IgD-negative memory B cell (primary cell): Measurements from ENCODE around the gene UTS2R. TPM values are rescaled to one million over a fixed set of nuclear protein-coding genes. Genes with fewer than 3 reads are reported as not detected.
A peak's percentile ranks its signal among the peaks of the same experiment; 100 is the strongest.
"Not testable (repeated sequence)": the region's sequence is repeated elsewhere in the genome, so short reads cannot be mapped to it uniquely, and the experiment has no call there.

Experiments used
- H3K27ac Mint-ChIP-seq, 3 donors: one replicate each; pipeline ENCODE4 v1.8.0; 2020 to 2022; ENCODE audit warnings: mild to moderate bottlenecking in 3 of 3, mixed read lengths in 3 of 3, moderate library complexity in 1 of 3
- H3K27me3 Mint-ChIP-seq: one replicate; pipeline ENCODE4 v1.8.0; 2021; ENCODE audit warnings: mixed read lengths
- H3K36me3 Mint-ChIP-seq: one replicate; pipeline ENCODE4 v1.8.0; 2020; ENCODE audit warnings: mild to moderate bottlenecking, mixed read lengths
- H3K4me1 Mint-ChIP-seq, 3 donors: one replicate each; pipeline ENCODE4 v1.8.0; 2020 to 2022; ENCODE audit warnings: mixed read lengths in 3 of 3, mild to moderate bottlenecking in 1 of 3
- H3K4me3 Mint-ChIP-seq, 4 donors: one replicate each; pipeline ENCODE4 v1.8.0; 2020 to 2022; ENCODE audit warnings: mild to moderate bottlenecking in 4 of 4, mixed read lengths in 4 of 4, moderate library complexity in 3 of 4
- H3K9me3 Mint-ChIP-seq, 3 donors: one replicate each; pipeline ENCODE4 v1.8.0; 2020 to 2021; ENCODE audit warnings: mixed read lengths in 3 of 3, mild to moderate bottlenecking in 1 of 3
- polyA plus RNA-seq: library from polyadenylated mRNA; unstranded; fragments of 300-500 nt; fragmentation: Illumina TruSeq; gene quantifications from one replicate; pipeline ENCODE4 v1.2.3, GENCODE V29; 2021

Gene UTS2R
- polyA plus RNA-seq, 1 donor from 2014 or later: not detected

DNA sequence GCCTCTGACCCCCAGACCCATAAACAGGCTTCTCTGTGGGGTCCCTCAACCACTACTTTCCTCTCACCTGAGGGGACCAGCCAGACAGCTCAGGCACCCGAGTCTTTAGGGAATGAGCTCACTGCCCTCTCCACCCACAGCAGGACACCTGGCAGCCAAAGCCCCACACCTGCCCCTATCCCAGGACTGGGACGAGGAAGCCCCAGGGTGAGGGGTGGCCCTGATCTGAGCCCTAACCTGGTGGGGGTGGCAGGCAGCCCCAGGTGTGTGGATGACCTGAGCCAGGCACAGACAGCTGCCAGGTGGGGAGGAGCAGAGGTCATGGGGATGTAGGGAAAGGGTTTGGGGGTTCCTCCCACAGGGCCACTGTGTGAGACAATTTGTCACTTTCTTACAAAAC, 14.2 kb upstream of the UTS2R start:
- Mint-ChIP-seq H3K4me1 (peaks cover 0 to 6% (median 2%) of the 10 kb centered on the region in 3 donors), H3K9me3 (no peaks in the 10 kb centered on the region), H3K27ac (no peak overlapping the region), H3K4me3 (no peak overlapping the region), H3K27me3 (peaks cover 4% of the 10 kb centered on the region), H3K36me3 (no peaks in the 10 kb centered on the region)

- peak within 1 kb of the TSS in 1 of 3 donors; percentile 7 for H3K27ac Mint-ChIP-seq
- no peaks in the 10 kb centered on the region for H3K9me3 Mint-ChIP-seq
- no peaks in the 10 kb centered on the region for H3K36me3 Mint-ChIP-seq
- no peak within 1 kb of the TSS for H3K4me3 Mint-ChIP-seq
- peaks cover 4% of the 10 kb centered on the region for H3K27me3 Mint-ChIP-seq
- peaks cover 0 to 6% (median 2%) of the 10 kb centered on the region in 3 donors for H3K4me1 Mint-ChIP-seq
Observed at GRCh38 chr17:82358465-82359350, 12.9 kb upstream of the UTS2R start, which contains the start of gene TEX19. Gene TEX19, plus strand, starts transcription at chr17:82359247. Its CDS starts 2,904 bp downstream, at chr17:82362151.

GRCh38 chr17:82359451-82360074, 12.0 kb upstream of the UTS2R start:
- H3K4me1 Mint-ChIP-seq, H3K9me3 Mint-ChIP-seq, H3K27ac Mint-ChIP-seq, H3K4me3 Mint-ChIP-seq, H3K36me3 Mint-ChIP-seq, H3K27me3 Mint-ChIP-seq: not testable (repeated sequence)

- no peaks in the 10 kb centered on the region for H3K36me3 Mint-ChIP-seq
- peaks cover 1% of the 10 kb centered on the region for H3K27me3 Mint-ChIP-seq
- no peaks in the 10 kb centered on the region for H3K9me3 Mint-ChIP-seq
- no peak overlapping the region for H3K27ac Mint-ChIP-seq
- H3K4me1 Mint-ChIP-seq: peaks cover 0 to 6% (median 0%) of the 10 kb centered on the region in 3 donors
- no peak overlapping the region for H3K4me3 Mint-ChIP-seq
Observed at GRCh38 chr17:82361885-82362633, 9.5 kb upstream of the UTS2R start.

DNA sequence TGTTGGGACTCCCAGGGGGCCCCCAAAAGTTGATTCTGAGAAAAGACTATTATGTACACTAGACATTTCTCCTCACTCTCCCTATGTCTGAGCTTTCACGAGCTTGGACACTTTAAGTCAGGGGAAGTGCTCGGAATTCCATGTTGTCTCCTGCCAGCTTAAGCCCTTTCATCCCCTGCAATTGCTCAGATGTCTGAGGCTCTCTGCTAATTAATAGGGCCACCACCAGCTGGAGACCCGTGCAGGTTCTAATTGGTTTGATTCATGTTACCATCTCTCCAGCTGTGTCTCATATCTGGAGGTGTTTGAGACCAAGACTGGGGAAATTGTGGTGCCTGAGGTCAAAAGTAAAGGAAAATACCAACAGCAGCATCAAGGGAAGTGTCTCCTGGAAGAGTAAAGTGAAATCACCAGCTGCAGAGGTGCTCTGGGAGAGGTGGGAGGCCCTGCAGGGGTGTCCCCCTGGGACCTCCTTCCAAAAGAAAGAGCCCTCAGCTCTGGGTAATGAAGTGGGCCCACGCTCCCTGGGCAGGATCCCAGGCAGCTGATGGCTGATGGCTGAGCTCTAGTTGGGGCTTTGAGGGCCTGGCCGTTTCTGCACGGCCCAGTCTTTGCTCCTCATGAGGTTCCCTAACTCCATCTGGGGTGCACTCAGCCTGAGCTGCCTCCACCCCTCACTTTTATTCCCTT, 5.8 kb upstream of the UTS2R start:
- peaks cover 0 to 13% (median 4%) of the 10 kb centered on the region in 3 donors for H3K4me1 Mint-ChIP-seq
- no peak overlapping the region for H3K27ac Mint-ChIP-seq
- H3K4me3 Mint-ChIP-seq: no peak overlapping the region
- no peaks in the 10 kb centered on the region for H3K9me3 Mint-ChIP-seq
- peaks cover 9% of the 10 kb centered on the region for H3K27me3 Mint-ChIP-seq
- no peaks in the 10 kb centered on the region for H3K36me3 Mint-ChIP-seq

GRCh38 chr17:82366749-82367148, 4.8 kb upstream of the UTS2R start:
- H3K27ac Mint-ChIP-seq: no peak overlapping the region
- H3K36me3 Mint-ChIP-seq: no peaks in the 10 kb centered on the region
- peaks cover 2 to 17% (median 6%) of the 10 kb centered on the region in 3 donors for H3K4me1 Mint-ChIP-seq
- peaks cover 12% of the 10 kb centered on the region for H3K27me3 Mint-ChIP-seq
- H3K4me3 Mint-ChIP-seq: no peak overlapping the region
- H3K9me3 Mint-ChIP-seq: no peaks in the 10 kb centered on the region

- H3K4me3 Mint-ChIP-seq: no peak overlapping the region
- no peaks in the 10 kb centered on the region for H3K36me3 Mint-ChIP-seq
- no peak overlapping the region for H3K27ac Mint-ChIP-seq
- H3K9me3 Mint-ChIP-seq: no peaks in the 10 kb centered on the region
- H3K4me1 Mint-ChIP-seq: peaks cover 4 to 18% (median 10%) of the 10 kb centered on the region in 3 donors
- peaks cover 19% of the 10 kb centered on the region for H3K27me3 Mint-ChIP-seq
Observed at GRCh38 chr17:82367724-82368524, 3.6 kb upstream of the UTS2R start.

DNA sequence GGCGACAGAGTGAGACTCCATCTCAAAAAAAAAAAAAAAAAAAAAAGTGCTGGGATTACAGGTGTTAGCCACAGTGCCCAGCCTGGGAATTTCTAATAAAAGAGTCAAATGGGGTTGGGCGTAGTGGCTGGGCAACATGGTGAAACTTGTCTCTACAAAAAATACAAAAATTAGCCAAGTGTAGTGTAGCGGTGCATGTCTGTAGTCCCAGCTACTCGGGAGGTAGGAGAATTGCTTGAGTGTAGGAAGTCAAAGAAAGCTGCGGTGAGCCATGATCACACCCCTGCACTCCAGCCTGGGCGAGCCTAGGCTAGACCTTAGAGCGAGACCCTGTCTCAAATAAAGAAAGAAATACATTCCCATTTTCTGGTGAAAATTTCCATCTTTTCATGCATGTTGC, 2.4 kb upstream of the UTS2R start:
- Mint-ChIP-seq H3K27ac (no peak overlapping the region), H3K4me1 (peaks cover 5 to 25% (median 12%) of the 10 kb centered on the region in 3 donors), H3K27me3 (peaks cover 20% of the 10 kb centered on the region), H3K36me3 (no peaks in the 10 kb centered on the region), H3K9me3 (no peaks in the 10 kb centered on the region), H3K4me3 (peak overlapping the region in 1 of 4 donors; percentile 71)

DNA sequence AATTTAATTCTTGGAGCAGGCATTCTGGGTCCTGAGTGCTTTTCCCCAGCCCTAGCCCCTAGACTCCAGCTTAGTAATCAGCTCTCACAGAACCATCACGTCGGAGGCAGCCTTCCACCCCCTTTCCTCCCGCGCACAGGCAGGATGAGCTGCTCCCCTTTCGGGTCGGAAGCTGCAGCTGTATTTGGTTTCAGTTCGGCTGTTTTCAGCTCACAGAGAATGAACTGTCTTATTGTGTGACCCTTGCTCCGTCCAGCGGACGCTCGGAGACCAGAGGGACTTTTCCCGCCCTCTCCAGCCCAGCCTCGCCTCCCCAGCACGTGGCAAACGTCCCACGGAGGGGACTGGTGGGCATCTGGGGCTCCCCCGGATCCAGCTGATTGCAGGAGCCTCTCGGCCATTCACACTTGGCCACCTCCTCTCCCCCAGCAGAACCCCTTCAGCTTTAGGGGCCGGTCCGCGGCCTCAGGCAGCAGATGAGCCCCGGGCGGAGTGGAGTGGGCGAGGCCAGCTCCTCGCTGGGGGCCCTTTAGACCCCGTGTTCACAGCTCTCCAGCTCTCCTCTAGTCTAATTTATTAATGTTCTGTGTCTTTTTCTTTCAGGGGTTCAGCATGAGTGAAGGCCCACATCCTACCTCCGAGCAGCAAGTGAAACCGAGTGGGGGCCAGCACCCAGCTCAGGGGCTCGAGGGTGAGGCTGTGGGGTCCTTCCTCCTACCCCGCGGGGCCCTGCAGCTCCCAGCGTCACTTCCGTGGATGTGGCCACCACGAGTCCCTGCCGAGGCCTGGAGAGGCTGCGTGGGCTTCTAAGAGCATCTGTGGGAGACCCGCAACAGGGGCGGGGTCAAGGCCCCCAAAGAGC, 863 bp upstream of the UTS2R start:
- Mint-ChIP-seq H3K27me3 (peaks cover 21% of the 10 kb centered on the region), H3K4me1 (peaks cover 5 to 25% (median 12%) of the 10 kb centered on the region in 3 donors), H3K36me3 (no peaks in the 10 kb centered on the region), H3K9me3 (no peaks in the 10 kb centered on the region), H3K4me3 (peak overlapping the region; percentile 73 to 89 (median 84)), H3K27ac (peak overlapping the region in 1 of 3 donors; percentile 47)

DNA sequence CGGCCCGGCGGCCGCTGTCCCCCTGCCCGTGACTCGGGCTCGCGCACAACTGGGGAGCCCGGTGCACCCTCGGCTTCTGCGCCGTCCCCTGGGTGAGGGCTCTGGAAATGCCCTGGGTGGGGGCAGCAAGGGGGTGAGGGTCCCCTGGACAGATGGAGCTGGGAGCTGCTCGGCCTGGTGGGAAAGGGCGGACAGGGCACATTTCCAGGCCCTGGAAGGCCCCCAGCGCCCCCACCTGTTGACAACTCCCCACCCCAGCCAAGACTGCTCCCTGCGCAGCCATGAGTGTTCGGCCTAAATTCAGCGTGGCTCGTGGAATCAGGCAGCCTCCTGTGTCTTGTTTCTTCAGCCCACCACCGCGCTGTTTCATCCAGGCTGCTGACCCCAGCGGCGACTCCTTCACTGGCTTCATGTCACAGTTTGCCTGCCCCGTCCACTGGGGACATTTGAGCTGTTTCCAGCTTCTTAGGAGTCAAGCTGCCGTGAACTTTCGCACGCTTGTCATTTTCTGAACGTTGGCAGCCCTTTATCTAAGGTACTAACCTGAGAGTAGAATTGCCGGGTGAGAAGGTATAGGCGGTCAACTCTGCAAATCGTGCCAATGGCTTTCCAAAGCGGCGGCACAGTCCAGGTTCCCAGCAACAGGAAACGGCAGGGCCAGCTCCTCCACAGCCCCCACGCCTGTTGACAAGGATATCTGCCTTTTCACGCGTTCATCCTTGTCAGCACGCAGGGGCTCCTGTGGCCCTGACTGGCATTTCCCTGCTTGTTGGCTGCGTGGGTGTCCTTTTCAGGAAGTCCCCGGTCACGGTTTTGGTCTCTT, 895 bp downstream of the UTS2R start:
- Mint-ChIP-seq H3K4me1 (peaks cover 5 to 25% (median 12%) of the 10 kb centered on the region in 3 donors), H3K36me3 (no peaks in the 10 kb centered on the region), H3K27ac (peak overlapping the region in 1 of 3 donors; percentile 76), H3K27me3 (peaks cover 28% of the 10 kb centered on the region), H3K9me3 (no peaks in the 10 kb centered on the region), H3K4me3 (peak overlapping the region; percentile 50 to 83 (median 69))

GRCh38 chr17:82373072-82373452, 1.5 kb downstream of the UTS2R start:
- H3K4me1 Mint-ChIP-seq: peaks cover 5 to 22% (median 12%) of the 10 kb centered on the region in 3 donors
- not testable (repeated sequence) for H3K36me3 Mint-ChIP-seq, H3K9me3 Mint-ChIP-seq
- H3K27ac Mint-ChIP-seq: peak overlapping the region in 1 of 3 donors; percentile 76
- H3K27me3 Mint-ChIP-seq: peaks cover 30% of the 10 kb centered on the region
- H3K4me3 Mint-ChIP-seq: peak overlapping the region in 3 of 4 donors; percentile 6 to 81 (median 34)

DNA sequence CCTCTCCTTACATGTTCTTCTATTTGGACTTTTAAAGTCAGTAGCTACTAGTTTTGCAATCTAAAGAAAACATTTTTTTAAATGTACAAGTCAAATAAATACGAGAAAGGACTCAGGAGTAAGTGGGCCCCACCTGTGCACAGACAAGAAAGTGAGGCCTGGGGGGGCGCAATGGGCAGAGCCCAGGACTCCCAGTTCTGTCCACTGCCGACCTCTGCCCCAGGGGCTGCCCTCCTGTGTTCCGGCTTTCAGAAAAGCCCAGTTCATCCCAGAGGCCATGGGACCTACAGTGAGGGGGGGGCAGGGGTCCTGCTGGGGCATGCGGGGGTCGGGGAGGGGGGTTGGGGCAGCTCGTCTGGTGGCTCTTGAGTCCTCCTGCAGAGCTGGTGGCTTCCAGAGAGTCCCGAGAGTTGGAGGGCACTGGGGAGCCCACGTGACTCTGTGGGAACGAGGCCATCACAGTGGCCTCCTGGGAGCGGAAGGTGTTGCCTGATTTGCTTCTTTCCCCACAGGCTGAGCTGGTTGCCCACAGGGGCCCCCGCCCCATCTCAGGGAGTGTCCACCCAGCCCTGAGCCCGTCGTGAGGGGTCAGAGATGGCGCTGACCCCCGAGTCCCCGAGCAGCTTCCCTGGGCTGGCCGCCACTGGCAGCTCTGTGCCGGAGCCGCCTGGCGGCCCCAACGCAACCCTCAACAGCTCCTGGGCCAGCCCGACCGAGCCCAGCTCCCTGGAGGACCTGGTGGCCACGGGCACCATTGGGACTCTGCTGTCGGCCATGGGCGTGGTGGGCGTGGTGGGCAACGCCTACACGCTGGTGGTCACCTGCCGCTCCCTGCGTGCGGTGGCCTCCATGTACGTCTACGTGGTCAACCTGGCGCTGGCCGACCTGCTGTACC, 2.4 kb downstream of the UTS2R start:
- H3K4me3 Mint-ChIP-seq: no peak overlapping the region
- H3K27me3 Mint-ChIP-seq: peaks cover 33% of the 10 kb centered on the region
- H3K9me3 Mint-ChIP-seq: no peaks in the 10 kb centered on the region
- peaks cover 5 to 21% (median 12%) of the 10 kb centered on the region in 3 donors for H3K4me1 Mint-ChIP-seq
- H3K27ac Mint-ChIP-seq: no peak overlapping the region
- no peaks in the 10 kb centered on the region for H3K36me3 Mint-ChIP-seq
